ENCODE measurements around the gene FBXO8. TPM values are rescaled to one million over a fixed set of nuclear protein-coding genes. Genes with fewer than 3 reads are reported as not detected.

The FBXO8 gene
- total RNA-seq, 1 donor from 2014 or later: 12.4 TPM

DNA sequence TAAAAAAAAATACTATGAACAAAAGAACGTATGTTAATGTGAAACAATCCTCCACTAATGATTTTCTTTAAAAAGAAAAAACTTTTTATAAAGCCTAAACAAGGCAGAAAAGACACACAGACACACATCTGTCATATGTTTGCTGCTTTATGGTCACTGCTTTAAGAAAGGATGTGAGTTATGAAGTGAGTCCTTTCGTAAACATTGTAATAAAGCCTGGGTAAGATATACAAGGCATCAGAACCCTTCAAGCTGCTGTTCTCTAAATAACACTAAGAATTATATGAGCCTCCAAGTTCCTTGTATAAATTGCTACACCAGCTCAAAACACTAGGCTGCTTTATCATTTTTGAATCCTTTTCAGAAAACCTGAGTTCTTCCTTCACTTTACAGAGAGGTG is 81.6 kb downstream of the FBXO8 start:
- DNase-seq (ENCODE audit: low spot score): no peak
- H3K27me3 Mint-ChIP-seq (ENCODE audit: unreplicated experiment): no peaks in the 10 kb centered on the region
- H3K36me3 Mint-ChIP-seq (ENCODE audit: low read depth, unreplicated experiment): no peaks in the 10 kb centered on the region
- no peaks in the 10 kb centered on the region for H3K9me3 Mint-ChIP-seq (ENCODE audit: unreplicated experiment)
- TF ChIP-seq, protein P1, sequence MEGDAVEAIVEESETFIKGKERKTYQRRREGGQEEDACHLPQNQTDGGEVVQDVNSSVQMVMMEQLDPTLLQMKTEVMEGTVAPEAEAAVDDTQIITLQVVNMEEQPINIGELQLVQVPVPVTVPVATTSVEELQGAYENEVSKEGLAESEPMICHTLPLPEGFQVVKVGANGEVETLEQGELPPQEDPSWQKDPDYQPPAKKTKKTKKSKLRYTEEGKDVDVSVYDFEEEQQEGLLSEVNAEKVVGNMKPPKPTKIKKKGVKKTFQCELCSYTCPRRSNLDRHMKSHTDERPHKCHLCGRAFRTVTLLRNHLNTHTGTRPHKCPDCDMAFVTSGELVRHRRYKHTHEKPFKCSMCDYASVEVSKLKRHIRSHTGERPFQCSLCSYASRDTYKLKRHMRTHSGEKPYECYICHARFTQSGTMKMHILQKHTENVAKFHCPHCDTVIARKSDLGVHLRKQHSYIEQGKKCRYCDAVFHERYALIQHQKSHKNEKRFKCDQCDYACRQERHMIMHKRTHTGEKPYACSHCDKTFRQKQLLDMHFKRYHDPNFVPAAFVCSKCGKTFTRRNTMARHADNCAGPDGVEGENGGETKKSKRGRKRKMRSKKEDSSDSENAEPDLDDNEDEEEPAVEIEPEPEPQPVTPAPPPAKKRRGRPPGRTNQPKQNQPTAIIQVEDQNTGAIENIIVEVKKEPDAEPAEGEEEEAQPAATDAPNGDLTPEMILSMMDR (IDR thresholded peaks at IDR 0.05; ENCODE audit: unreplicated experiment): no peak
- no peaks in the 10 kb centered on the region for H3K4me1 Mint-ChIP-seq (ENCODE audit: unreplicated experiment)
- no peak overlapping the region for H3K4me3 Mint-ChIP-seq (ENCODE audit: unreplicated experiment)
- no peak overlapping the region for H3K27ac Mint-ChIP-seq (ENCODE audit: unreplicated experiment)

DNA sequence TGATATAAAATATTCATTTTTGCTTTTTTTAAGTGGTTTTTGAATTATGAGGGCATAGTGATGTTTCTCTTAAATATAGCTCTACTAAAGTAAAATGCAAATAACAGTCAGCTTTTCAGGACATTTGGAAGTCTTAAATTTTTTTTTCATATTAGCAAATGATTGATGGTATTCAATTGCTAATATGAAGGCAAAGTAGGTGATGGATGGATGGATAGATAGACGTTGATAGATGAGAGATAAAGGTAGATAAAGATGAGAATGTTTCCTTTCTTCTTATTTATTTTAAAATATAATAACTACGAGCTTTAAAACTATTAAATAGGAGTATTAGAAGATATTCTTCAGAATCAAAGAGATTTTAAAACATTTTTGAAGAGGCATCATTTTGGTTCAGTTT is 83.7 kb downstream of the FBXO8 start:
- Mint-ChIP-seq H3K27me3 (ENCODE audit: unreplicated experiment) (no peaks in the 10 kb centered on the region), H3K27ac (ENCODE audit: unreplicated experiment) (no peak overlapping the region), H3K4me3 (ENCODE audit: unreplicated experiment) (no peak overlapping the region), H3K9me3 (ENCODE audit: unreplicated experiment) (no peaks in the 10 kb centered on the region), H3K36me3 (ENCODE audit: low read depth, unreplicated experiment) (no peaks in the 10 kb centered on the region), H3K4me1 (ENCODE audit: unreplicated experiment) (no peaks in the 10 kb centered on the region)
- TF ChIP-seq, protein P1 (IDR thresholded peaks at IDR 0.05; ENCODE audit: unreplicated experiment): no peak
- no peak for DNase-seq (ENCODE audit: low spot score)

DNA sequence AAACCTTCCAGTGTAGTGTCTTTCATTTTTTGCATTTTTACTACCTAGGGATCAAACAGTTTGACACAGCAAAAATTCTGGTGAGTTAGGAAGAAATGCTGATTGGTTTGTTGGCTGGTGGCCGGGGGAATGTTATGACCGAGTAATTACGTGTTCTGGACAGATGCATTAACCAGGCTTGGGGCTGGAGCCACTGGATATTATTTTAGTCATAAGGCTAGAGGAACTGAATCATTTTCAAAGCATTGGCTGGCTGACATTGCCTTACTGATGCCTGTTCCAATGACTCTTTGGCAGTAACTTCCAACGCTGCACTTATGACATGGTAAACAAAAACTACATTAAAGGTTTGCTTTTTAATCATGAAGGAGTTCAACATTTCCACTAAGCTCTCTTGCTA is 84.6 kb downstream of the FBXO8 start:
- Mint-ChIP-seq H3K27me3 (ENCODE audit: unreplicated experiment) (no peaks in the 10 kb centered on the region), H3K9me3 (ENCODE audit: unreplicated experiment) (no peaks in the 10 kb centered on the region), H3K4me1 (ENCODE audit: unreplicated experiment) (no peaks in the 10 kb centered on the region), H3K36me3 (ENCODE audit: low read depth, unreplicated experiment) (no peaks in the 10 kb centered on the region), H3K27ac (ENCODE audit: unreplicated experiment) (no peak overlapping the region), H3K4me3 (ENCODE audit: unreplicated experiment) (no peak overlapping the region)
- DNase-seq (ENCODE audit: low spot score): no peak
- TF ChIP-seq, protein P1 (IDR thresholded peaks at IDR 0.05; ENCODE audit: unreplicated experiment): no peak

DNA sequence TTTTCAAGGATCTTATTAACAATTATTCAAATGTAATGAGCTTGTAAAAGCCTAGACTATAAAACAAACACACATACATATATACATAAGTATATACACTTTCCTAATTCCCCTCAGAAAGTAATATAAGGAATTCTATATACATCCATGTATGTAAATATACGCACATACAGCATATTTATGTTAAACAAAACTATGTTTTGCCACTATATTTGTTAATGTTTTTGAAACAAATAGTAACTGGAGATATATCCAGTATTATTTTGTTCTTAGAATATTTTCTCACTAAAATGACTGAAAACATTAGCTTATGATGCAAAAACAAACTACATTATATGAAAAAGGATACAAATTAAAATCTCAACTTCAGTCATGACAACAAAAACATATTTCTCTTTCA is 85.1 kb downstream of the FBXO8 start:
- Mint-ChIP-seq H3K4me3 (ENCODE audit: unreplicated experiment) (no peak overlapping the region), H3K27ac (ENCODE audit: unreplicated experiment) (no peak overlapping the region), H3K9me3 (ENCODE audit: unreplicated experiment) (no peaks in the 10 kb centered on the region), H3K4me1 (ENCODE audit: unreplicated experiment) (no peaks in the 10 kb centered on the region), H3K36me3 (ENCODE audit: low read depth, unreplicated experiment) (no peaks in the 10 kb centered on the region), H3K27me3 (ENCODE audit: unreplicated experiment) (no peaks in the 10 kb centered on the region)
- TF ChIP-seq, protein P1 (IDR thresholded peaks at IDR 0.05; ENCODE audit: unreplicated experiment): no peak
- DNase-seq (ENCODE audit: low spot score): no peak

DNA sequence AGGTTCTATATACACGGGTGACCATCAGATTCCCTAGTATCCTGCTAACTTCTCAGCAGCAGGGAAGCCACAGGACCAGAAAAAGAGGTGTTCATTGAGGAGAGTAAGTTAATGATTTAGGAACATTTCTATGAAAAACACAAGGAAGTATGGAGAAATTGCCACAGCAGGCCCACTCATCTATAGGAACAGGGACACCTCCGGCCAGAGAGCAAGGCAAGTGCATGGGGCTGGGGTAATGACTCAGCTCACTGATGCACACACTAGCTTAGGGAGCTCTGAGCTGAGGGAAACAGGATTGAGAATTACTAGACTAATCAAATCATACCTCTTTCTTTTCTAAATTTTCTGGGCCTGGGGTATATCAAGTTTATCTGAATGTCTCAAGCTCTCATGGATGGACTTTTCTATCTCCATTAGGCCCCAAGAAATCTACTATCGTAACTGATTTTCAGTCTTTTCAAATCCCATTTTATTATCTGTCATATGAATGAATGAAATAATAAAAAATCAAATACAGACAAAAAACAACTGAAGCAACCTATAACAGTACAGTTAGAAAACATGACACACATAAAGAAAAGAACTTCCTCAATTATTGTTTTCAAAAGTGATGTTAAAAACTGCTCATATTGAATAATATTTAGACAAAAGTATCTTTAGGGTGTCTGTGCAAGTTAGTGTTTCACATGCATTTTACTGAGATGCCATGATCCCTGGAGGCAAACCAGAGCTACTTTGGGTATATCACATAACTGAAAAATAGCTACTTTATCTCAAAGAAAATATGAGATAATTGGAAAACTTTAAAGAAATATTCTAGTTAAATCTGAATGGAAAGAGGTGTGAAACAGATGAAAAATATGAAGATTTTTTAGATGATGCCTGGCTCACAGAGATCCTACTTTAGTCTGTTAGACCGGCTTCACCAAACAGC is 89.8 kb downstream of the FBXO8 start:
- no peaks in the 10 kb centered on the region for H3K27me3 Mint-ChIP-seq (ENCODE audit: unreplicated experiment)
- no peaks in the 10 kb centered on the region for H3K9me3 Mint-ChIP-seq (ENCODE audit: unreplicated experiment)
- no peaks in the 10 kb centered on the region for H3K36me3 Mint-ChIP-seq (ENCODE audit: low read depth, unreplicated experiment)
- H3K27ac Mint-ChIP-seq (ENCODE audit: unreplicated experiment): no peak overlapping the region
- TF ChIP-seq, protein P1 (IDR thresholded peaks at IDR 0.05; ENCODE audit: unreplicated experiment): no peak
- DNase-seq (ENCODE audit: low spot score): no peak
- H3K4me3 Mint-ChIP-seq (ENCODE audit: unreplicated experiment): no peak overlapping the region
- H3K4me1 Mint-ChIP-seq (ENCODE audit: unreplicated experiment): no peaks in the 10 kb centered on the region

Data from endothelial cell (in vitro differentiated cells).